SK-N-MC (cell line): ENCODE data around the gene PPHLN1.

ENCODE experiments used
- EZH2 ChIP-seq: fragments of 200-600 bp; sonication (generic); IDR thresholded peaks from one replicate; pipeline ENCODE4 v1.6.1; 2017; ENCODE audit warnings: antibody characterized with exemption
- FOXP2 ChIP-seq: optimal IDR thresholded peaks from 2 replicates; pipeline ENCODE3; 2011; ENCODE audit warnings: mild to moderate bottlenecking, moderate library complexity; ENCODE audit not compliant: insufficient read depth; ENCODE audit errors: extremely low read length, control extremely low read depth
- POLR2AphosphoS5 ChIP-seq: IDR thresholded peaks from 2 replicates; pipeline ENCODE4 v1.6.1; 2012; ENCODE audit warnings: mild to moderate bottlenecking, low read depth, low read length, borderline replicate concordance

DNA sequence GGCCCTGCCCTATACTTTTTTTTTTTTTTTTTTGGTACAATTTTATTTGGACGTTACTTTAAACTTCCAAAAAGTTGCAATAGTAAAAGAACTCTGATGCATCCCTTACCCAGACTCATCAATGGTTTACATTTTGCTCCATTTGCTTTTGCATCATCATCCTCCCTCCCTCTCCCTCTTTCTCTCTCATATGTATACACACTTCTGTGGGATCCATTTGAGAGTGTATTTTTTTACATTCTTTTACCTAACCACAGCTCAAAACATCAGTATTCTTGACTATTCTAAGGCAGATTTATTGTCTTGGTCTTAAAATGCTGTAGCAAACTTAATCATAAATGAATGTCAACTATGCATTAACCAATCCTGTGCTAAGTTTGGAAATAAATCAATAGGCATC, 152.0 kb downstream of the PPHLN1 start:
- TF ChIP-seq EZH2 = no peak
- TF ChIP-seq POLR2AphosphoS5 = no peak
- TF ChIP-seq FOXP2 = no peak
